Neural cell (in vitro differentiated cells): Measurements from ENCODE around the gene TNFAIP8L1. TPM values are rescaled to one million over a fixed set of nuclear protein-coding genes. Genes with fewer than 3 reads are reported as not detected.

Experiments used
- H2AFZ ChIP-seq: fragments of 200-600, 300-800 bp; sonication (generic), shearing (Covaris generic); 2 replicates; pipeline ENCODE4 v1.6.0; 2014; ENCODE audit warnings: low read depth, mild to moderate bottlenecking, antibody characterized with exemption, low read length, moderate library complexity
- H3F3A ChIP-seq: fragments of 200-600 bp; shearing (Covaris generic); 2 replicates; pipeline ENCODE4 v1.6.1; 2016; ENCODE audit warnings: mild to moderate bottlenecking, moderate library complexity, mixed read lengths, antibody characterized with exemption, low read length; ENCODE audit not compliant: insufficient read depth, poor library complexity, severe bottlenecking
- H3K27ac ChIP-seq: fragments of 200-600, 300-800 bp; sonication (generic), shearing (Covaris generic); 2 replicates; pipeline ENCODE4 v1.5.1; 2014; ENCODE audit warnings: mild to moderate bottlenecking, low read length, moderate library complexity
- H3K27me3 ChIP-seq: fragments of 300-800, 200-600 bp; sonication (generic), shearing (Covaris generic); 2 replicates; pipeline ENCODE4 v1.6.0; 2014; ENCODE audit warnings: mild to moderate bottlenecking, low read depth, low read length, moderate library complexity; ENCODE audit not compliant: insufficient read depth
- H3K36me3 ChIP-seq: fragments of 300-800, 200-600 bp; sonication (generic), shearing (Covaris generic); 2 replicates; pipeline ENCODE4 v1.5.1; 2014; ENCODE audit warnings: mild to moderate bottlenecking, antibody characterized with exemption, low read length, moderate library complexity; ENCODE audit not compliant: insufficient read depth
- H3K4me2 ChIP-seq: fragments of 300-800, 200-600 bp; sonication (generic), shearing (Covaris generic); 2 replicates; pipeline ENCODE4 v1.6.0; 2014; ENCODE audit warnings: mild to moderate bottlenecking, low read length
- H3K4me3 ChIP-seq: fragments of 300-800, 200-600 bp; sonication (generic), shearing (Covaris generic); 2 replicates; pipeline ENCODE4 v1.5.1; 2014; ENCODE audit warnings: mild to moderate bottlenecking, low read length, moderate library complexity
- H3K79me2 ChIP-seq: fragments of 200-600 bp; shearing (Covaris generic); replicated peaks from 2 replicates; pipeline ENCODE4 v1.6.0; 2014; ENCODE audit warnings: mild to moderate bottlenecking, low read length, moderate library complexity; ENCODE audit not compliant: insufficient read depth
- H3K9ac ChIP-seq: fragments of 300-800, 200-600 bp; sonication (generic), shearing (Covaris generic); 2 replicates; pipeline ENCODE4 v1.6.1; 2016; ENCODE audit warnings: mild to moderate bottlenecking, low read length, mixed read lengths
- H3K9me2 ChIP-seq: fragments of 200-600 bp; shearing (Covaris generic); 2 replicates; pipeline ENCODE4 v1.6.1; 2016; ENCODE audit warnings: mild to moderate bottlenecking, low read length, mixed read lengths; ENCODE audit not compliant: insufficient read depth
- H3K9me3 ChIP-seq: fragments of 200-600, 300-800 bp; sonication (generic), shearing (Covaris generic); 2 replicates; pipeline ENCODE4 v1.6.1; 2016; ENCODE audit warnings: mild to moderate bottlenecking, mixed run types, low read length, moderate library complexity, mixed read lengths
- H4K20me1 ChIP-seq: fragments of 200-600 bp; shearing (Covaris generic); 2 replicates; pipeline ENCODE4 v1.6.1; 2016; ENCODE audit warnings: mild to moderate bottlenecking, mixed run types; ENCODE audit not compliant: insufficient read depth
- EP300 ChIP-seq: fragments of 450-650 bp; conservative IDR thresholded peaks from 2 replicates; pipeline ENCODE4 v1.6.1; 2014; ENCODE audit warnings: antibody characterized with exemption, mild to moderate bottlenecking, moderate library complexity; ENCODE audit not compliant: poor library complexity, severe bottlenecking
- EZH2 ChIP-seq: fragments of 200-600, 300-800 bp; shearing (Covaris generic), sonication (generic); IDR thresholded peaks from 2 replicates; pipeline ENCODE4 v1.6.1; 2014; ENCODE audit warnings: antibody characterized with exemption, low read length, borderline replicate concordance, mild to moderate bottlenecking; ENCODE audit not compliant: insufficient read depth, poor library complexity, severe bottlenecking
- MXI1 ChIP-seq: fragments of 450-650 bp; conservative IDR thresholded peaks from 2 replicates; pipeline ENCODE4 v1.6.1; 2014; ENCODE audit warnings: antibody characterized with exemption, mild to moderate bottlenecking; ENCODE audit not compliant: poor library complexity, severe bottlenecking
- POLR2AphosphoS5 ChIP-seq: IDR thresholded peaks from 2 replicates; pipeline ENCODE4 v1.6.1; 2012
- RAD21 ChIP-seq: fragments of 450-650 bp; conservative IDR thresholded peaks from 2 replicates; pipeline ENCODE4 v1.6.1; 2014; ENCODE audit warnings: antibody characterized with exemption, mild to moderate bottlenecking, moderate library complexity
- SMC3 ChIP-seq: fragments of 450-650 bp; conservative IDR thresholded peaks from 2 replicates; pipeline ENCODE4 v1.6.1; 2014; ENCODE audit warnings: antibody characterized with exemption, mild to moderate bottlenecking, moderate library complexity; ENCODE audit not compliant: poor library complexity
- TAF1 ChIP-seq: IDR thresholded peaks from 2 replicates; pipeline ENCODE4 v1.6.1; 2012; ENCODE audit warnings: low read depth
- polyA minus RNA-seq: library from RNA; depleted of rRNA, polyadenylated mRNA; stranded (reverse); fragments of >200 nt; gene quantifications from 2 replicates; pipeline ENCODE4 v1.2.3, GENCODE V29; 2014
- polyA plus RNA-seq: library from polyadenylated mRNA; depleted of rRNA; stranded (reverse); fragments of >200 nt; gene quantifications from 2 replicates; pipeline ENCODE4 v1.2.3, GENCODE V29; 2014
- TF ChIP-seq, protein P1 (sequence below): IDR thresholded peaks from 2 replicates; pipeline ENCODE4 v1.6.1; 2012; ENCODE audit warnings: borderline replicate concordance
- TF ChIP-seq, protein P2 (sequence below): fragments of 450-650 bp; IDR thresholded peaks from 2 replicates; pipeline ENCODE4 v1.5.1; 2014; ENCODE audit warnings: antibody characterized with exemption, mild to moderate bottlenecking, moderate library complexity; ENCODE audit not compliant: poor library complexity, severe bottlenecking

The TNFAIP8L1 gene
- polyA plus RNA-seq (0.99 and 1.6 TPM in 2 replicates), polyA minus RNA-seq (1.0 and 1.7 TPM in 2 replicates)

DNA sequence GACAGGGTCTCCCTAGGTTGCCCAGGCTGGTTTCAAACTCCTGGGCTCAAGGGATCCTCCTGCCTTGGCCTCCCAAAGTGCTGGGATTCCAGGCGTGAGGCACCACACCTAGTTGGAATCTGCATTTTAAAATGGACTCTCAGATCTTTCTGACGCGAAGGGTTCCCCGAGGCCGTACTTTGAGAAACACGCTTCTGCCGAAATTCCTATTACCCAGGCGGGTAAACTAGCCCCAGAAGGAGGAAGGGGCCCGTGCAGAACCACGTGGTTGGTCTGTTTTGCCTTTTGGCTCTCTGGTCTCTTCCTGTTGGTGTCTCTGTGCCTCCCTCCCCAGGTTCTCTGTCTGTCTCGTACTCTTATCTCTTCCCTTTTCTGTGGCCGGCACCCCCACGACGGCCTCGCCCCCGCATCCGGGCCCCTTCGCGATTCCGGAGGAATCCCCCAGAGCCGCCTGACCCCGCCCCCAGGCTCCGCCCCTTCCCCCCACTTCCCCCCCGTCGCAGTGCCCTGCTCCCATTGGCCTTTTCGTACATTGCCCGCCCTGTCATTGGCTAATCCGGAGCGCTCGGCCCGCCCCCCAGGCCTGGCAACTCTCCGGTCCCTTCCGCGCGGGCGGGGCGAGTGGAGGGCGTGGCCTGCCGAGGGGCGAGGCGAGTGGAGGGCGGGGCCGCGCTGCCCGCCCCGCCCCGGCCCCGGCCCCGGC lies at the start of gene TNFAIP8L1:
Gene TNFAIP8L1 (plus strand): TSS at position 689 of the 703 bp plus-strand sequence. CDS start 12,354 bp downstream, outside the sequence.
- Histone ChIP-seq H2AFZ (peak within 1 kb of the TSS; percentile 19), H3K36me3 (no peaks in the 10 kb centered on the region), H3K4me3 (peak within 1 kb of the TSS; percentile 64), H3K27me3 (peaks cover 8% of the 10 kb centered on the region), H3K79me2 (no peaks in the 10 kb centered on the region), H3K4me2 (no peak within 1 kb of the TSS), H3K27ac (no peak within 1 kb of the TSS), H3F3A (no peaks in the 10 kb centered on the region), H3K9ac (peak within 1 kb of the TSS; percentile 53), H4K20me1 (no peaks in the 10 kb centered on the region), H3K9me2 (no peaks in the 10 kb centered on the region), H3K9me3 (no peaks in the 10 kb centered on the region)
- no peak for TF ChIP-seq TAF1
- no peak for TF ChIP-seq SMC3
- TF ChIP-seq EP300 = no peak
- TF ChIP-seq, protein P1, sequence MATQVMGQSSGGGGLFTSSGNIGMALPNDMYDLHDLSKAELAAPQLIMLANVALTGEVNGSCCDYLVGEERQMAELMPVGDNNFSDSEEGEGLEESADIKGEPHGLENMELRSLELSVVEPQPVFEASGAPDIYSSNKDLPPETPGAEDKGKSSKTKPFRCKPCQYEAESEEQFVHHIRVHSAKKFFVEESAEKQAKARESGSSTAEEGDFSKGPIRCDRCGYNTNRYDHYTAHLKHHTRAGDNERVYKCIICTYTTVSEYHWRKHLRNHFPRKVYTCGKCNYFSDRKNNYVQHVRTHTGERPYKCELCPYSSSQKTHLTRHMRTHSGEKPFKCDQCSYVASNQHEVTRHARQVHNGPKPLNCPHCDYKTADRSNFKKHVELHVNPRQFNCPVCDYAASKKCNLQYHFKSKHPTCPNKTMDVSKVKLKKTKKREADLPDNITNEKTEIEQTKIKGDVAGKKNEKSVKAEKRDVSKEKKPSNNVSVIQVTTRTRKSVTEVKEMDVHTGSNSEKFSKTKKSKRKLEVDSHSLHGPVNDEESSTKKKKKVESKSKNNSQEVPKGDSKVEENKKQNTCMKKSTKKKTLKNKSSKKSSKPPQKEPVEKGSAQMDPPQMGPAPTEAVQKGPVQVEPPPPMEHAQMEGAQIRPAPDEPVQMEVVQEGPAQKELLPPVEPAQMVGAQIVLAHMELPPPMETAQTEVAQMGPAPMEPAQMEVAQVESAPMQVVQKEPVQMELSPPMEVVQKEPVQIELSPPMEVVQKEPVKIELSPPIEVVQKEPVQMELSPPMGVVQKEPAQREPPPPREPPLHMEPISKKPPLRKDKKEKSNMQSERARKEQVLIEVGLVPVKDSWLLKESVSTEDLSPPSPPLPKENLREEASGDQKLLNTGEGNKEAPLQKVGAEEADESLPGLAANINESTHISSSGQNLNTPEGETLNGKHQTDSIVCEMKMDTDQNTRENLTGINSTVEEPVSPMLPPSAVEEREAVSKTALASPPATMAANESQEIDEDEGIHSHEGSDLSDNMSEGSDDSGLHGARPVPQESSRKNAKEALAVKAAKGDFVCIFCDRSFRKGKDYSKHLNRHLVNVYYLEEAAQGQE = no peak
- TF ChIP-seq RAD21 = no peak
- TF ChIP-seq, protein P2, sequence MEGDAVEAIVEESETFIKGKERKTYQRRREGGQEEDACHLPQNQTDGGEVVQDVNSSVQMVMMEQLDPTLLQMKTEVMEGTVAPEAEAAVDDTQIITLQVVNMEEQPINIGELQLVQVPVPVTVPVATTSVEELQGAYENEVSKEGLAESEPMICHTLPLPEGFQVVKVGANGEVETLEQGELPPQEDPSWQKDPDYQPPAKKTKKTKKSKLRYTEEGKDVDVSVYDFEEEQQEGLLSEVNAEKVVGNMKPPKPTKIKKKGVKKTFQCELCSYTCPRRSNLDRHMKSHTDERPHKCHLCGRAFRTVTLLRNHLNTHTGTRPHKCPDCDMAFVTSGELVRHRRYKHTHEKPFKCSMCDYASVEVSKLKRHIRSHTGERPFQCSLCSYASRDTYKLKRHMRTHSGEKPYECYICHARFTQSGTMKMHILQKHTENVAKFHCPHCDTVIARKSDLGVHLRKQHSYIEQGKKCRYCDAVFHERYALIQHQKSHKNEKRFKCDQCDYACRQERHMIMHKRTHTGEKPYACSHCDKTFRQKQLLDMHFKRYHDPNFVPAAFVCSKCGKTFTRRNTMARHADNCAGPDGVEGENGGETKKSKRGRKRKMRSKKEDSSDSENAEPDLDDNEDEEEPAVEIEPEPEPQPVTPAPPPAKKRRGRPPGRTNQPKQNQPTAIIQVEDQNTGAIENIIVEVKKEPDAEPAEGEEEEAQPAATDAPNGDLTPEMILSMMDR = no peak
- no peak for TF ChIP-seq POLR2AphosphoS5
- TF ChIP-seq EZH2 = no peak
- no peak for TF ChIP-seq MXI1

DNA sequence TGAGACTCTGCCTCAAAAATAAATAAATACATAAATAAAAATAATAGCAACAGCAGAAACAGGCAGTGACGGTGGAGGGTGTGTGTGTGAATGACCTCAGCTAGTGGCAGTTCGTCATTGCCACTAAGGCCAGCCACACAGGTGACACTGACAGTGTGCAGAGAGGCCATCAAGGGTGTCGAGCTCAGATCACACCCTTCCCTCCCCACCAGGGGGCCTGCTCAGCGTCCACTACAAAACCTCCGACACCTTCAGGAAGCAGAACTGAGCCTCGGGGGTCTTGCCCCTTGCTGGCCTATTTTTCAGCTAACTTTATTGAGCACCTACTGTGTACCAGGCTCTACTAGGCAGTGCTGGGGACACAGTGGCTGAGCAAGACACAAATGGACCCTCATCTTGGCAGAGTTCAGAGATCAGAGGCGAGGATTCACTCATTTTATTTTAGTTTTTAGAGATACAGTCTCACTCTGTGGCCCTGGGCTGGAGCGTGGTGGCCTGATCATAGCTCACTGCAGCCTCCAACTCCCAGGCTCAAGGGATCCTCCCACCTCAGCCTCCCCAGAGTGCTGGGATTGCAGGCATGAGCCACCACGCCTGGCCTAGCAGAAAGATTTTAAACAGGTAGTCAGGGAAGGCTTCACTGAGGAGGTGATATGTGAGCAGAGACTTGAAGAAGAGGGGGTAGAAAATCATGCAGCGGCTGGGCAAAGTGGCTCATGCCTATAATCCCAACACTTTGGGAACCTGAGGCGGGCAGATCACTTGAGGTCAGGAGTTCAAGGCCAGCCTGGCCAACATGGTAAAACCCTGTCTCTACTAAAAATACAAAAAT lies 49.5 kb upstream of the TNFAIP8L1 start:
- no peak for TF ChIP-seq RAD21
- no peak for TF ChIP-seq MXI1
- no peak for TF ChIP-seq EP300
- TF ChIP-seq EZH2 = no peak
- no peak for TF ChIP-seq SMC3
- TF ChIP-seq, protein P2 = no peak
- TF ChIP-seq, protein P1 = no peak
- TF ChIP-seq TAF1 = no peak
- Histone ChIP-seq H3K27ac (no peak overlapping the region), H3K79me2 (no peaks in the 10 kb centered on the region), H3F3A (no peaks in the 10 kb centered on the region), H3K4me3 (no peak overlapping the region), H3K9ac (no peak overlapping the region), H3K9me2 (no peaks in the 10 kb centered on the region), H4K20me1 (no peaks in the 10 kb centered on the region), H2AFZ (no peak overlapping the region), H3K4me2 (no peak overlapping the region), H3K36me3 (no peaks in the 10 kb centered on the region), H3K9me3 (no peaks in the 10 kb centered on the region), H3K27me3 (no peaks in the 10 kb centered on the region)
